IMR-90 (cell line): Measurements from ENCODE around the gene CDC42EP1. TPM values are rescaled to one million over a fixed set of nuclear protein-coding genes. Genes with fewer than 3 reads are reported as not detected.

Experiments
- ATAC-seq: fragments of 200-7000 bp; cut with Tn5 transposase; 2 replicates; pipeline ENCODE4 v1.9.1; 2020; ENCODE audit warnings: low read depth, mild to moderate bottlenecking, moderate library complexity
- BruUV-seq: library from RNA; stranded (reverse); fragments of 400-500 nt; replicated peaks from 2 replicates; lab custom pipeline; 2021; lab: Mats Ljungman, UMichigan
- CTCF ChIA-PET: fragments of 300-600 bp; formaldehyde crosslinking; extraction: SDS; loops from one replicate; lab custom pipeline; 2021; ENCODE audit warnings: antibody characterized with exemption; lab: Yijun Ruan, JAX
- POLR2A ChIA-PET: fragments of 300-600 bp; sonication (Branson Sonifier 250); formaldehyde crosslinking; loops from one replicate; lab custom pipeline; 2022; ENCODE audit warnings: antibody characterized with exemption; ENCODE audit not compliant: unreplicated experiment; lab: Charles Lee
- DNase-seq: peaks from one replicate; pipeline ENCODE4 v3.0.0; 2013
- H2AFZ ChIP-seq: replicated peaks from 2 replicates; pipeline ENCODE3; 2013; ENCODE audit warnings: low read length, mild to moderate bottlenecking; ENCODE audit not compliant: poor library complexity
- H2AK5ac ChIP-seq: 2 replicates; pipeline ENCODE4 v1.6.1; 2013; ENCODE audit warnings: low read depth, low read length, inconsistent platforms
- H2AK9ac ChIP-seq: replicated peaks from 2 replicates; pipeline ENCODE3; 2013; ENCODE audit warnings: mild to moderate bottlenecking, low read depth, low read length, moderate library complexity; ENCODE audit not compliant: poor library complexity
- H2BK120ac ChIP-seq: 2 replicates; pipeline ENCODE4 v1.6.1; 2013; ENCODE audit warnings: low read depth, low read length, inconsistent platforms
- H2BK15ac ChIP-seq: 3 replicates; pipeline ENCODE4 v1.6.1; 2013; ENCODE audit warnings: low read depth, low read length, inconsistent platforms
- H2BK20ac ChIP-seq: 2 replicates; pipeline ENCODE4 v1.6.1; 2013; ENCODE audit warnings: low read depth, mild to moderate bottlenecking, inconsistent platforms, low read length, moderate library complexity
- H2BK5ac ChIP-seq: 2 replicates; pipeline ENCODE4 v1.6.1; 2013; ENCODE audit warnings: mild to moderate bottlenecking, low read depth, low read length, inconsistent platforms; ENCODE audit not compliant: poor library complexity, severe bottlenecking
- H3K14ac ChIP-seq: replicated peaks from 2 replicates; pipeline ENCODE4 v1.6.1; 2013; ENCODE audit warnings: low read depth, low read length, inconsistent platforms
- H3K18ac ChIP-seq: 2 replicates; pipeline ENCODE4 v1.6.1; 2013; ENCODE audit warnings: low read depth, low read length, control low read depth
- H3K23ac ChIP-seq: 2 replicates; pipeline ENCODE4 v1.6.1; 2013; ENCODE audit warnings: low read depth, low read length, inconsistent platforms
- H3K27ac ChIP-seq: 2 replicates; pipeline ENCODE4 v1.5.1; 2013; ENCODE audit warnings: mild to moderate bottlenecking, control low read depth, low read length; ENCODE audit not compliant: insufficient read depth
- H3K27me3 ChIP-seq: 2 replicates; pipeline ENCODE4 v1.6.1; 2013; ENCODE audit warnings: low read length; ENCODE audit not compliant: control insufficient read depth, insufficient read depth
- H3K36me3 ChIP-seq: 2 replicates; pipeline ENCODE4 v1.6.1; 2013; ENCODE audit warnings: low read length, mixed read lengths; ENCODE audit not compliant: control insufficient read depth, insufficient read depth
- H3K4ac ChIP-seq: 2 replicates; pipeline ENCODE4 v1.6.1; 2013; ENCODE audit warnings: low read depth, low read length, inconsistent platforms
- H3K4me1 ChIP-seq: 2 replicates; pipeline ENCODE4 v1.6.1; 2013; ENCODE audit warnings: low read length, mixed read lengths; ENCODE audit not compliant: control insufficient read depth, insufficient read depth
- H3K4me2 ChIP-seq: 2 replicates; pipeline ENCODE4 v1.6.1; 2013; ENCODE audit warnings: low read depth, mild to moderate bottlenecking, control low read depth, low read length, moderate library complexity
- H3K4me3 ChIP-seq: 2 replicates; pipeline ENCODE4 v1.5.1; 2013; ENCODE audit warnings: low read depth, mild to moderate bottlenecking, control low read depth, low read length, moderate library complexity; ENCODE audit not compliant: insufficient read depth
- H3K56ac ChIP-seq: 2 replicates; pipeline ENCODE4 v1.6.1; 2013; ENCODE audit warnings: low read length, inconsistent platforms; ENCODE audit not compliant: insufficient read depth; ENCODE audit errors: extremely low read depth
- H3K79me1 ChIP-seq, 2 experiments: 2 replicates each; pipeline ENCODE4 v1.6.1; 2013; ENCODE audit warnings: low read length in 2 of 2, inconsistent platforms in 1 of 2, low read depth in 1 of 2
- H3K9ac ChIP-seq: 2 replicates; pipeline ENCODE4 v1.6.1; 2013; ENCODE audit warnings: low read depth, low read length, control low read depth
- H3K9me1 ChIP-seq: 2 replicates; pipeline ENCODE4 v1.6.1; 2013; ENCODE audit warnings: low read length, inconsistent platforms; ENCODE audit not compliant: insufficient read depth
- H3K9me3 ChIP-seq: 2 replicates; pipeline ENCODE4 v1.6.1; 2013; ENCODE audit warnings: low read length; ENCODE audit not compliant: control insufficient read depth, insufficient read depth
- H4K20me1 ChIP-seq: 2 replicates; pipeline ENCODE4 v1.6.1; 2013; ENCODE audit warnings: low read length, inconsistent platforms; ENCODE audit not compliant: insufficient read depth
- H4K5ac ChIP-seq: 2 replicates; pipeline ENCODE4 v1.6.1; 2013; ENCODE audit warnings: mild to moderate bottlenecking, low read depth, low read length, control low read depth
- H4K8ac ChIP-seq, 2 experiments: 2 replicates each; pipeline ENCODE4 v1.6.1; 2013; ENCODE audit warnings: low read depth in 2 of 2, low read length in 2 of 2, control low read depth in 1 of 2, inconsistent platforms in 1 of 2
- H4K91ac ChIP-seq: 2 replicates; pipeline ENCODE4 v1.6.1; 2013; ENCODE audit warnings: low read depth, low read length, inconsistent platforms; ENCODE audit not compliant: insufficient read depth
- CEBPB ChIP-seq: IDR thresholded peaks from 2 replicates; pipeline ENCODE4 v1.6.1; 2012; ENCODE audit warnings: low read depth, low read length, improper control_type of control experiment
- CHD1 ChIP-seq: IDR thresholded peaks from 2 replicates; pipeline ENCODE4 v1.6.1; 2012; ENCODE audit warnings: low read depth, low read length, improper control_type of control experiment
- CTCF ChIP-seq: conservative IDR thresholded peaks from 2 replicates; pipeline ENCODE4 v1.5.1; 2012; ENCODE audit warnings: mild to moderate bottlenecking, low read depth, low read length, improper control_type of control experiment
- FOS ChIP-seq: fragments of 150-350 bp; IDR thresholded peaks from 2 replicates; pipeline ENCODE4 v1.6.1; 2016; ENCODE audit warnings: low read depth, low read length
- MAZ ChIP-seq: IDR thresholded peaks from 2 replicates; pipeline ENCODE4 v1.6.1; 2012; ENCODE audit warnings: low read depth, mild to moderate bottlenecking, low read length, improper control_type of control experiment, moderate library complexity, borderline replicate concordance
- MXI1 ChIP-seq: IDR thresholded peaks from 2 replicates; pipeline ENCODE4 v1.6.1; 2012; ENCODE audit warnings: low read depth, mild to moderate bottlenecking, low read length, moderate library complexity, borderline replicate concordance
- NFE2L2 ChIP-seq: fragments of 150-350 bp; IDR thresholded peaks from 2 replicates; pipeline ENCODE4 v1.6.1; 2016; ENCODE audit warnings: low read depth, mild to moderate bottlenecking, low read length
- RAD21 ChIP-seq: IDR thresholded peaks from 2 replicates; pipeline ENCODE4 v1.6.1; 2012; ENCODE audit warnings: low read length, improper control_type of control experiment
- RCOR1 ChIP-seq: IDR thresholded peaks from 2 replicates; pipeline ENCODE4 v1.6.1; 2012; ENCODE audit warnings: mild to moderate bottlenecking, low read length, improper control_type of control experiment; ENCODE audit not compliant: insufficient replicate concordance
- SMC3 ChIP-seq: fragments of 150-350 bp; IDR thresholded peaks from 2 replicates; pipeline ENCODE4 v1.6.1; 2016; ENCODE audit warnings: low read depth, mild to moderate bottlenecking, antibody characterized with exemption, low read length, moderate library complexity
- USF2 ChIP-seq: fragments of 150-350 bp; IDR thresholded peaks from 2 replicates; pipeline ENCODE4 v1.6.1; 2017; ENCODE audit warnings: mild to moderate bottlenecking, antibody characterized with exemption, low read length, low read depth
- WGBS, 2 experiments: methylation state at CpG; one replicate each; pipeline versions ENCODE4 v1.1.5 to v1.1.7; 2013; ENCODE audit warnings: missing lambda C conversion rate in 2 of 2; ENCODE audit not compliant: insufficient read length in 1 of 2; ENCODE audit errors: extremely low coverage in 2 of 2; 5-methylcytosine and 5-hydroxymethylcytosine counted together
- dilution Hi-C: fragments of 300-500 bp; cut with HindIII; formaldehyde crosslinking; loops from one replicate; pipeline ENCODE4 v1.14.3; 2018; ENCODE audit warnings: low sequenced_read_pairs; ENCODE audit not compliant: unreplicated experiment
- in situ Hi-C: fragments of 300-500 bp; cut with MboI; formaldehyde crosslinking; loops from 3 replicates; pipeline ENCODE4 v1.14.3; 2019; ENCODE audit warnings: low sequenced_read_pairs, inconsistent platforms, mixed read lengths
- intact Hi-C: fragments of 100-400 bp; cut with micrococcal nuclease; formaldehyde crosslinking; loops from 2 replicates; pipeline ENCODE4 v1.10.0; 2022
- polyA plus RNA-seq, 3 experiments: library from polyadenylated mRNA; depleted of rRNA; stranded (reverse); fragments of >200 nt; gene quantifications; 2 replicates each; pipeline ENCODE4 v1.2.3, GENCODE V29; 2012; ENCODE audit warnings: low replicate concordance in 1 of 3
- total RNA-seq: library from RNA; depleted of rRNA; stranded (reverse); fragments of >200 nt; gene quantifications from 2 replicates; pipeline ENCODE4 v1.2.3, GENCODE V29; 2012

Gene CDC42EP1
- total and polyA plus RNA-seq, 2 of the 4 experiments (the other 2 are of a cell fraction), result 4.7 to 47.3 TPM

- TF ChIP-seq NFE2L2 (no peak), CTCF (no peak), MAZ (no peak)
These were observed 57.9 kb downstream of the CDC42EP1 start (continued) for GRCh38 chr22:37618072-37618656.

GRCh38 chr22:37618674-37619073 lies 58.4 kb downstream of the CDC42EP1 start:
- Histone ChIP-seq H4K91ac (no peak overlapping the region), H3K9me3 (no peaks in the 10 kb centered on the region), H2BK20ac (no peak overlapping the region), H3K27me3 (no peaks in the 10 kb centered on the region), H2BK120ac (no peak overlapping the region), H3K4ac (no peak overlapping the region), H3K4me2 (no peak overlapping the region), H3K9ac (no peak overlapping the region), H3K27ac (no peak overlapping the region), H3K14ac (no peak overlapping the region), H3K4me1 (peaks cover 4% of the 10 kb centered on the region), H3K18ac (no peak overlapping the region), H3K79me1 (peaks cover 0 to 16% of the 10 kb centered on the region in 2 experiments; a peak in 2 of 4 replicates), H3K9me1 (peaks cover 3% of the 10 kb centered on the region; the same call in 1 of the 2 replicates), H4K8ac (no peak overlapping the region), H3K4me3 (no peak overlapping the region), H4K5ac (no peak overlapping the region), H2BK5ac (no peak overlapping the region), H2AK5ac (no peak overlapping the region), H2AK9ac (no peak overlapping the region), H3K36me3 (peaks cover 48% of the 10 kb centered on the region), H2BK15ac (no peak overlapping the region), H3K56ac (no peak overlapping the region), H3K23ac (no peak overlapping the region), H2AFZ (no peak overlapping the region), H4K20me1 (no peaks in the 10 kb centered on the region)
- WGBS, 2 experiments, result 80% methylated on average over 1 of the region's 6 CpGs; no CpG with 5 or more reads in 1 of the 2 experiments
- in situ Hi-C loops (no loop called here), dilution Hi-C loops (no loop called here), intact Hi-C loops (no loop called here)
- ChIA-PET CTCF (interaction anchor here (0.6 kb wide), 1 partner anchor 27 kb away, joined by 4 read pairs; no protein-coding TSS in a partner anchor), POLR2A (no interaction called here)
- ATAC-seq (no peak), DNase-seq (no peak)
- BruUV-seq, result no TSS peak
- no peak for TF ChIP-seq RCOR1
- no peak for TF ChIP-seq CEBPB
- no peak for TF ChIP-seq SMC3
- TF ChIP-seq MAZ, result no peak
- no peak for TF ChIP-seq FOS
- no peak for TF ChIP-seq USF2
- TF ChIP-seq CHD1, result no peak
- TF ChIP-seq NFE2L2, result no peak
- no peak for TF ChIP-seq CTCF
- TF ChIP-seq RAD21, result no peak
- TF ChIP-seq MXI1, result no peak
